Rectal smooth muscle tissue (tissue), 1 donor: ENCODE data around the gene ERN2.
"Not testable (repeated sequence)": the region's sequence is repeated elsewhere in the genome, so short reads cannot be mapped to it uniquely, and the experiment has no call there.

Source experiments
- H3K27ac ChIP-seq: one replicate; pipeline ENCODE4 v1.7.0; 2013; ENCODE audit warnings: low read depth, low read length, inconsistent platforms
- H3K27me3 ChIP-seq: one replicate; pipeline ENCODE4 v1.7.0; 2013; ENCODE audit warnings: low read length; ENCODE audit not compliant: control insufficient read depth, insufficient read depth
- H3K36me3 ChIP-seq: one replicate; pipeline ENCODE4 v1.7.0; 2013; ENCODE audit warnings: low read length; ENCODE audit not compliant: control insufficient read depth, insufficient read depth
- H3K4me1 ChIP-seq: one replicate; pipeline ENCODE4 v1.7.0; 2013; ENCODE audit warnings: low read length; ENCODE audit not compliant: control insufficient read depth, insufficient read depth
- H3K4me3 ChIP-seq: one replicate; pipeline ENCODE4 v1.7.0; 2013; ENCODE audit warnings: low read length
- H3K9ac ChIP-seq: one replicate; pipeline ENCODE4 v1.7.0; 2013; ENCODE audit warnings: low read length

ERN2 gene

GRCh38 chr16:23737423-23738028, 24.5 kb upstream of the ERN2 start:
- not testable (repeated sequence) for H3K4me3 ChIP-seq, H3K27ac ChIP-seq, H3K27me3 ChIP-seq, H3K4me1 ChIP-seq, H3K36me3 ChIP-seq, H3K9ac ChIP-seq

- no peak overlapping the region for H3K27ac ChIP-seq
- peaks cover 4% of the 10 kb centered on the region for H3K27me3 ChIP-seq
- H3K4me3 ChIP-seq: no peak overlapping the region
Observed at GRCh38 chr16:23734176-23734893, 21.3 kb upstream of the ERN2 start.

GRCh38 chr16:23729503-23730424, 16.7 kb upstream of the ERN2 start:
- Histone ChIP-seq H3K27ac (no peak overlapping the region), H3K9ac (no peak overlapping the region), H3K36me3 (no peaks in the 10 kb centered on the region), H3K4me1 (no peaks in the 10 kb centered on the region), H3K27me3 (peaks cover 4% of the 10 kb centered on the region), H3K4me3 (no peak overlapping the region)

More at GRCh38 chr16:23734176-23734893, 21.3 kb upstream of the ERN2 start:
- H3K36me3 ChIP-seq: no peaks in the 10 kb centered on the region
- no peaks in the 10 kb centered on the region for H3K4me1 ChIP-seq
- H3K9ac ChIP-seq: no peak overlapping the region

GRCh38 chr16:23728112-23728477, 15.1 kb upstream of the ERN2 start:
- no peak overlapping the region for H3K4me3 ChIP-seq
- H3K36me3 ChIP-seq: no peaks in the 10 kb centered on the region
- no peaks in the 10 kb centered on the region for H3K4me1 ChIP-seq
- H3K27me3 ChIP-seq: peaks cover 4% of the 10 kb centered on the region
- no peak overlapping the region for H3K9ac ChIP-seq
- H3K27ac ChIP-seq: no peak overlapping the region

GRCh38 chr16:23726710-23727109, 13.7 kb upstream of the ERN2 start:
- Histone ChIP-seq H3K4me1 (no peaks in the 10 kb centered on the region), H3K27ac (no peak overlapping the region), H3K36me3 (no peaks in the 10 kb centered on the region), H3K9ac (no peak overlapping the region), H3K27me3 (peaks cover 4% of the 10 kb centered on the region), H3K4me3 (no peak overlapping the region)

- H3K36me3 ChIP-seq: no peaks in the 10 kb centered on the region
Observed at GRCh38 chr16:23724785-23725131, 11.7 kb upstream of the ERN2 start.

GRCh38 chr16:23724096-23724784, 11.2 kb upstream of the ERN2 start:
- H3K27ac ChIP-seq: no peak overlapping the region
- no peak overlapping the region for H3K9ac ChIP-seq
- H3K36me3 ChIP-seq: no peaks in the 10 kb centered on the region
- H3K27me3 ChIP-seq: no peaks in the 10 kb centered on the region
- H3K4me1 ChIP-seq: no peaks in the 10 kb centered on the region
- no peak overlapping the region for H3K4me3 ChIP-seq

More at GRCh38 chr16:23724785-23725131, 11.7 kb upstream of the ERN2 start:
- no peaks in the 10 kb centered on the region for H3K4me1 ChIP-seq
- no peak overlapping the region for H3K9ac ChIP-seq
- H3K4me3 ChIP-seq: no peak overlapping the region
- H3K27me3 ChIP-seq: peaks cover 4% of the 10 kb centered on the region
- no peak overlapping the region for H3K27ac ChIP-seq

- H3K36me3 ChIP-seq, H3K9ac ChIP-seq, H3K27me3 ChIP-seq, H3K4me1 ChIP-seq, H3K4me3 ChIP-seq, H3K27ac ChIP-seq: not testable (repeated sequence)
Observed at GRCh38 chr16:23722613-23723240, 9.7 kb upstream of the ERN2 start.

GRCh38 chr16:23716484-23716883, 3.5 kb upstream of the ERN2 start:
- Histone ChIP-seq H3K27me3 (no peaks in the 10 kb centered on the region), H3K4me3 (no peak overlapping the region), H3K27ac (no peak overlapping the region), H3K4me1 (no peaks in the 10 kb centered on the region), H3K9ac (no peak overlapping the region), H3K36me3 (no peaks in the 10 kb centered on the region)

GRCh38 chr16:23711785-23712184, 1.2 kb downstream of the ERN2 start:
- H3K36me3 ChIP-seq: peaks cover 3% of the 10 kb centered on the region
- no peak overlapping the region for H3K9ac ChIP-seq
- H3K27me3 ChIP-seq: no peaks in the 10 kb centered on the region
- no peak overlapping the region for H3K27ac ChIP-seq
- H3K4me1 ChIP-seq: no peaks in the 10 kb centered on the region
- H3K4me3 ChIP-seq: peak overlapping the region; percentile 33

- Histone ChIP-seq H3K4me3 (no peak overlapping the region), H3K9ac (no peak overlapping the region), H3K36me3 (peaks cover 3% of the 10 kb centered on the region), H3K4me1 (no peaks in the 10 kb centered on the region), H3K27me3 (no peaks in the 10 kb centered on the region), H3K27ac (no peak overlapping the region)
Observed at GRCh38 chr16:23710504-23710903, 2.5 kb downstream of the ERN2 start.

GRCh38 chr16:23710008-23710407, 3.0 kb downstream of the ERN2 start:
- H3K36me3 ChIP-seq: peaks cover 3% of the 10 kb centered on the region
- no peak overlapping the region for H3K4me3 ChIP-seq
- no peaks in the 10 kb centered on the region for H3K27me3 ChIP-seq
- H3K4me1 ChIP-seq: no peaks in the 10 kb centered on the region
- H3K9ac ChIP-seq: no peak overlapping the region
- no peak overlapping the region for H3K27ac ChIP-seq
